H9 (cell line): Measurements from ENCODE around the gene TSPAN18. TPM values are rescaled to one million over a fixed set of nuclear protein-coding genes. Genes with fewer than 3 reads are reported as not detected.

Source experiments
- DNase-seq: peaks from one replicate; pipeline ENCODE4 v3.0.0-alpha.2; 2017
- H2AFZ ChIP-seq: one replicate; pipeline ENCODE4 v1.6.1; 2013; ENCODE audit warnings: mild to moderate bottlenecking, low read length, control low read depth, moderate library complexity
- H2AK5ac ChIP-seq: 2 replicates; pipeline ENCODE4 v1.6.1; 2013; ENCODE audit warnings: low read length, control low read depth, mixed read lengths; ENCODE audit not compliant: insufficient read length
- H2BK120ac ChIP-seq: one replicate; pipeline ENCODE4 v1.6.1; 2013; ENCODE audit warnings: low read depth, mild to moderate bottlenecking, low read length, control low read depth, inconsistent platforms; ENCODE audit not compliant: poor library complexity, severe bottlenecking
- H2BK12ac ChIP-seq: 2 replicates; pipeline ENCODE4 v1.6.1; 2013; ENCODE audit warnings: low read length, control low read depth, mixed read lengths, low read depth; ENCODE audit not compliant: insufficient read length
- H2BK15ac ChIP-seq: 2 replicates; pipeline ENCODE4 v1.6.1; 2013; ENCODE audit warnings: low read depth, low read length, control low read depth
- H2BK20ac ChIP-seq: one replicate; pipeline ENCODE4 v1.6.1; 2013; ENCODE audit warnings: low read depth, mild to moderate bottlenecking, low read length, control low read depth, inconsistent platforms; ENCODE audit not compliant: poor library complexity, severe bottlenecking
- H2BK5ac ChIP-seq: 2 replicates; pipeline ENCODE4 v1.6.1; 2013; ENCODE audit warnings: low read length, control low read depth, mixed read lengths; ENCODE audit not compliant: insufficient read length
- H3K14ac ChIP-seq: 2 replicates; pipeline ENCODE4 v1.6.1; 2013; ENCODE audit warnings: low read length, control low read depth; ENCODE audit not compliant: insufficient read depth
- H3K18ac ChIP-seq: 2 replicates; pipeline ENCODE4 v1.6.1; 2013; ENCODE audit warnings: low read depth, mild to moderate bottlenecking, mixed read lengths, low read length, control low read depth; ENCODE audit not compliant: insufficient read length
- H3K23ac ChIP-seq: 2 replicates; pipeline ENCODE4 v1.6.1; 2013; ENCODE audit warnings: low read length, control low read depth, mixed read lengths, low read depth; ENCODE audit not compliant: insufficient read length
- H3K23me2 ChIP-seq: 2 replicates; pipeline ENCODE4 v1.6.1; 2013; ENCODE audit warnings: low read depth, mild to moderate bottlenecking, mixed read lengths, low read length, control low read depth; ENCODE audit not compliant: insufficient read length, poor library complexity, severe bottlenecking
- H3K27ac ChIP-seq: 2 replicates; pipeline ENCODE4 v1.5.1; 2013; ENCODE audit warnings: low read length, control low read depth, mixed read lengths, low read depth; ENCODE audit not compliant: insufficient read length
- H3K27me3 ChIP-seq: 2 replicates; pipeline ENCODE4 v1.6.1; 2013; ENCODE audit warnings: low read length, control low read depth, inconsistent platforms; ENCODE audit not compliant: insufficient read depth
- H3K4ac ChIP-seq: 2 replicates; pipeline ENCODE4 v1.6.1; 2013; ENCODE audit warnings: low read depth, mild to moderate bottlenecking, control low read depth, inconsistent platforms, low read length, moderate library complexity
- H3K4me1 ChIP-seq: 2 replicates; pipeline ENCODE4 v1.6.1; 2013; ENCODE audit warnings: low read length, control low read depth, inconsistent platforms; ENCODE audit not compliant: insufficient read depth
- H3K4me2 ChIP-seq: 2 replicates; pipeline ENCODE4 v1.6.1; 2013; ENCODE audit warnings: low read length, control low read depth, mixed read lengths; ENCODE audit not compliant: insufficient read length, insufficient read depth
- H3K56ac ChIP-seq: 2 replicates; pipeline ENCODE4 v1.6.1; 2013; ENCODE audit warnings: low read depth, mild to moderate bottlenecking, mixed read lengths, low read length, control low read depth; ENCODE audit not compliant: insufficient read length
- H3K79me1 ChIP-seq: 2 replicates; pipeline ENCODE4 v1.6.1; 2013; ENCODE audit warnings: low read depth, mild to moderate bottlenecking, moderate library complexity, low read length, control low read depth, inconsistent platforms; ENCODE audit not compliant: insufficient read depth, poor library complexity, severe bottlenecking
- H3K79me2 ChIP-seq: 2 replicates; pipeline ENCODE4 v1.6.1; 2013; ENCODE audit warnings: low read length, control low read depth, inconsistent platforms; ENCODE audit not compliant: insufficient read depth
- H3K9ac ChIP-seq: 2 replicates; pipeline ENCODE4 v1.6.1; 2013; ENCODE audit warnings: low read length, control low read depth, mixed read lengths; ENCODE audit not compliant: insufficient read length; ENCODE audit errors: extremely low read depth
- H3K9me3 ChIP-seq: one replicate; pipeline ENCODE4 v1.6.1; 2013; ENCODE audit warnings: low read depth, low read length, inconsistent platforms; ENCODE audit not compliant: control insufficient read depth
- H3T11ph ChIP-seq: one replicate; pipeline ENCODE4 v1.6.1; 2013; ENCODE audit warnings: mild to moderate bottlenecking, low read length, control low read depth, inconsistent platforms
- H4K20me1 ChIP-seq: one replicate; pipeline ENCODE4 v1.6.1; 2013; ENCODE audit not compliant: control insufficient read depth, insufficient read length, insufficient read depth
- H4K5ac ChIP-seq: 2 replicates; pipeline ENCODE4 v1.6.1; 2013; ENCODE audit warnings: low read depth, mild to moderate bottlenecking, mixed read lengths, low read length, control low read depth; ENCODE audit not compliant: insufficient read length
- H4K8ac ChIP-seq: replicated peaks from 2 replicates; pipeline ENCODE4 v1.6.1; 2013; ENCODE audit warnings: low read length, control low read depth, mixed read lengths, low read depth; ENCODE audit not compliant: insufficient read length
- H4K91ac ChIP-seq: 2 replicates; pipeline ENCODE4 v1.6.1; 2013; ENCODE audit warnings: low read depth, mild to moderate bottlenecking, moderate library complexity, mixed read lengths, low read length, control low read depth; ENCODE audit not compliant: insufficient read length
- H3K27ac Mint-ChIP-seq, 3 experiments: 2 replicates in 2 of 3; 3 replicates in 1 of 3; pipeline ENCODE4 v1.8.0; 2020 to 2021; ENCODE audit warnings: mixed read lengths in 3 of 3, mild to moderate bottlenecking in 1 of 3, moderate library complexity in 1 of 3
- H3K27me3 Mint-ChIP-seq: 2 replicates; pipeline ENCODE4 v1.8.0; 2021; ENCODE audit warnings: low read depth, mild to moderate bottlenecking, moderate library complexity, mixed read lengths
- H3K36me3 Mint-ChIP-seq, 3 experiments: 2 replicates in 2 of 3; 3 replicates in 1 of 3; pipeline ENCODE4 v1.8.0; 2020 to 2021; ENCODE audit warnings: low read depth in 3 of 3, mixed read lengths in 3 of 3; ENCODE audit not compliant: insufficient read depth in 1 of 3
- H3K4me1 Mint-ChIP-seq, 2 experiments: 2 replicates each; pipeline ENCODE4 v1.8.0; 2020; ENCODE audit warnings: mixed read lengths in 2 of 2
- H3K4me3 Mint-ChIP-seq, 2 experiments: 2 replicates in 1 of 2; 3 replicates in 1 of 2; pipeline ENCODE4 v1.8.0; 2020 to 2021; ENCODE audit warnings: mild to moderate bottlenecking in 2 of 2, mixed read lengths in 2 of 2, moderate library complexity in 1 of 2
- H3K9me3 Mint-ChIP-seq, 2 experiments: 2 replicates in 1 of 2; 3 replicates in 1 of 2; pipeline ENCODE4 v1.8.0; 2020; ENCODE audit warnings: mild to moderate bottlenecking in 2 of 2, mixed read lengths in 2 of 2, moderate library complexity in 1 of 2
- WGBS: extraction: QIAGEN DNeasy Blood & Tissue Kit; methylation state at CpG from one replicate; pipeline ENCODE4 v1.1.7; 2013; ENCODE audit warnings: missing lambda C conversion rate, low lambda C conversion rate, mixed read lengths; ENCODE audit not compliant: insufficient read length; ENCODE audit errors: extremely low coverage; 5-methylcytosine and 5-hydroxymethylcytosine counted together
- total RNA-seq: library from RNA; stranded (reverse); gene quantifications from 2 replicates; pipeline ENCODE4 v1.2.1, GENCODE V29; 2021
- TF ChIP-seq, protein P1 (sequence below): fragments of 200-600 bp; sonication (generic); conservative IDR thresholded peaks from 3 replicates; pipeline ENCODE4 v1.8.0; 2021; ENCODE audit warnings: antibody characterized with exemption, mild to moderate bottlenecking

Gene TSPAN18
- total RNA-seq, 1 experiment from 2014 or later: 25.3 TPM

DNA sequence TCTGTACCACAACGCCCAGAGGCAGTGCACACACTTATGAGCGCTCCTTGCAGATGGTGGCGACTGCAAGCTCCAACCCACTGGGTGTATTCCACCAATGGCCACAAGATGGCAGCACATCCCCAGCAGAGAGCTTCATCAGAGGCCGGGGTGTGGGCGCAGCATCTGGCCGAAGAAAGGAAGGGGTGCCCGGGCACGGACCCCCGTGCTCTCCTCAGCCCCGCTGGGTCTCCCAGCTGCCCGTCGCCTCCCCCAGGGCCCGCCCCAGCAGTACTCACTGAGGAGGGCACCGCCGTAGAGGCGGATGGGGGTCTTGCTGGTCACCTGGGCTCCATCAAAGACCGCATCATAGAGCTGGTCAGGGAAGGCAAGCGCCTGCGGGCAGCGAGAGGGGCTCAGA, 209.8 kb downstream of the TSPAN18 start:
- Histone ChIP-seq H3K56ac (no peak overlapping the region), H2AFZ (no peak overlapping the region), H3K4ac (no peak overlapping the region), H3K23ac (no peak overlapping the region), H2BK12ac (no peak overlapping the region), H3K9me3 (no peaks in the 10 kb centered on the region), H3K27ac (no peak overlapping the region), H3K14ac (no peak overlapping the region), H2BK5ac (no peak overlapping the region), H3K4me2 (no peak overlapping the region), H4K20me1 (no peaks in the 10 kb centered on the region), H3K23me2 (no peaks in the 10 kb centered on the region), H4K91ac (no peak overlapping the region), H2BK120ac (no peak overlapping the region), H3K79me1 (no peaks in the 10 kb centered on the region), H2BK20ac (no peak overlapping the region), H3K4me1 (peaks cover under 1% of the 10 kb centered on the region; the same call in 1 of the 2 replicates), H2AK5ac (no peak overlapping the region), H3K9ac (no peak overlapping the region), H3K27me3 (no peaks in the 10 kb centered on the region), H3K18ac (no peak overlapping the region), H3T11ph (no peak overlapping the region), H3K79me2 (no peaks in the 10 kb centered on the region), H4K5ac (no peak overlapping the region), H4K8ac (no peak overlapping the region), H2BK15ac (no peak overlapping the region)
- peaks cover 0 to 3% of the 10 kb centered on the region in 2 experiments; a peak in 1 of 5 replicates for H3K9me3 Mint-ChIP-seq
- WGBS: no CpG with 5 or more reads among the region's 20 CpGs
- H3K4me1 Mint-ChIP-seq: peaks cover 9 to 44% of the 10 kb centered on the region in 2 experiments
- no peak overlapping the region for H3K4me3 Mint-ChIP-seq
- no peaks in the 10 kb centered on the region; the same call in 1 of the 2 replicates for H3K27me3 Mint-ChIP-seq
- H3K36me3 Mint-ChIP-seq: peaks cover 2 to 37% (median 26%) of the 10 kb centered on the region in 3 experiments; a peak in 6 of 7 replicates
- TF ChIP-seq, protein P1, sequence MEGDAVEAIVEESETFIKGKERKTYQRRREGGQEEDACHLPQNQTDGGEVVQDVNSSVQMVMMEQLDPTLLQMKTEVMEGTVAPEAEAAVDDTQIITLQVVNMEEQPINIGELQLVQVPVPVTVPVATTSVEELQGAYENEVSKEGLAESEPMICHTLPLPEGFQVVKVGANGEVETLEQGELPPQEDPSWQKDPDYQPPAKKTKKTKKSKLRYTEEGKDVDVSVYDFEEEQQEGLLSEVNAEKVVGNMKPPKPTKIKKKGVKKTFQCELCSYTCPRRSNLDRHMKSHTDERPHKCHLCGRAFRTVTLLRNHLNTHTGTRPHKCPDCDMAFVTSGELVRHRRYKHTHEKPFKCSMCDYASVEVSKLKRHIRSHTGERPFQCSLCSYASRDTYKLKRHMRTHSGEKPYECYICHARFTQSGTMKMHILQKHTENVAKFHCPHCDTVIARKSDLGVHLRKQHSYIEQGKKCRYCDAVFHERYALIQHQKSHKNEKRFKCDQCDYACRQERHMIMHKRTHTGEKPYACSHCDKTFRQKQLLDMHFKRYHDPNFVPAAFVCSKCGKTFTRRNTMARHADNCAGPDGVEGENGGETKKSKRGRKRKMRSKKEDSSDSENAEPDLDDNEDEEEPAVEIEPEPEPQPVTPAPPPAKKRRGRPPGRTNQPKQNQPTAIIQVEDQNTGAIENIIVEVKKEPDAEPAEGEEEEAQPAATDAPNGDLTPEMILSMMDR: peak; percentile 82
- H3K27ac Mint-ChIP-seq: peak overlapping the region in 1 of 3 experiments; percentile 59; a peak in 1 of 7 replicates
- DNase-seq: peak; percentile 81
